HG03196 (cell line): ENCODE results near the gene SLC25A13.
"Not testable (repeated sequence)": the region's sequence is repeated elsewhere in the genome, so short reads cannot be mapped to it uniquely, and the experiment has no call there.

Source experiments
- ATAC-seq: cut with Tn5 transposase; IDR thresholded peaks from one replicate; pipeline ENCODE4 v1.9.1; 2021; ENCODE audit not compliant: unreplicated experiment

Gene SLC25A13

DNA sequence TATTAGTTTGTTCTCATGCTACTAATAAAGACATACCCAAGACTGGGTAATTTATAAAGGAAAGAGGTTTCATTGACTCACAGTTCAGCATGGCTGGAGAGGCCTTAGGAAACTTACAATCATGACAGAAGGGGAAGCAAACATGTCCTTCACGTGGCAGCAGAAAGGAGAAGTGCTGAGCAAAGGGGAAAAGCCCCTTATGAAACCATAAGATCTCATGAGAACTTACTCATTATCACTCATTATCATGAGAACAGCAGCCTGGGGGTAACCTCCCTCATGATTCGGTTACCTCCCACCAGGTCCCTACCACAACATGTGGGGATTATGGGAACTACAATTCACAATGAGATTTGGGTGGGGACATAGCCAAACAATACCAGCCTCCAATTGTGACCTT lies 4.9 kb upstream of the SLC25A13 start:
- not testable (repeated sequence) for ATAC-seq

- no peak for ATAC-seq
These were observed 1.1 kb upstream of the SLC25A13 start for GRCh38 chr7:96322847-96323461.

GRCh38 chr7:96322373-96322695 lies 436 bp upstream of the SLC25A13 start:
- ATAC-seq: no peak

GRCh38 chr7:96321031-96321657 lies 754 bp downstream of the SLC25A13 start:
- peak; percentile 49 for ATAC-seq

DNA sequence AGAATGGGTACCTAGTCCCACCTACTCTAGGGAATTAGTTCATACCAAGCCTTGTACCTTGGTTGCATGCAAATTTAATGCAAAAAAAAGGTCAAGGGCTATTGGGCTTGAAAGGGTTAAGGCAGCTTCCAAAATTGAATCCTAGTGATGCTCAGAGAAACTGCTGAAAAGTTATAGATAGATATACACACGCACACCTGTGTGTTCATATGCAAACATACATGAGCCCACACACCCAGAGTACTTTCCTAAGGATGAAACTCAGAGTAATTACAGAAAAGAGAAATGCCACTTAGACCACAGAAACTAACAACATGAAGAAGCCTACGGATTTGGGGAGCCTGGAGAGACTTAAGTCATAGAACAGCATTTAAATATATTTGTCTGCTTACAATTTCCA lies 1.5 kb downstream of the SLC25A13 start:
- ATAC-seq: peak; percentile 30

DNA sequence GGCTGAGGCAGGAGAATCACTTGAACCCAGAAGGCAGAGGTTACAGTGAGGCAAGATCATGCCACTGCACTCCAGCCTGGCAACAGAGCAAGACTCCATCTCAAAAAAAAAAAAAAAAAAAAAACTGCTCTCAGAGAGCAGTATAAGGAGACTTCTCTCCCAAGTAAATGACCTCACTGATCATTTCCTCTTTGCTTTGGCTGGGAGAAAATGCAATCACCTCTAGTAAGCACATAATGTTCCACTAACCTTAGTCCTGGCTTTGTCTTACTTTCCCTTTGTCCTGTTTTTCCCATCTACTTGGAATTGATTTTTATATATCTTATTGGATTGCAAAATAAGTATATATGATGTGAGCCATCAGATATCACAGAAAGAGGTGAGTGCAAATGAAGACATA lies 2.5 kb downstream of the SLC25A13 start:
- no peak for ATAC-seq

DNA sequence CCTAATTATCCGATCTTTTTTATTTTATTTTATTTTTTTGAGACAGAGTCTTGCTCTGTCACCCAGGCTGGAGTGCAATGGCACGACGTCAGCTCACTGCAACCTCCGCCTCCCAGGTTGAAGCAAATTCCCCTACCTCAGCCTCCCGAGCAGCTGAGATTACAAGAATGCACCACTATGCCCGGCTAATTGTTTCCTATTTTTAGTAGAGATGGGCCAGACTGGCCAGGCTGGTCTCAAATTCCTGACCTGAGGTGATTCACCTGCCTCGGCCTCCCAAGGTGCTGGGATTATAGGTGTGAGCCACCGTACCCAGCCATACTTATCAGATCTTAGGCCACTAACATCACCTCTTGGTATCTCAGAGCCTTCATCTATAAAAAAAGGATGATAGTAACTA lies 4.9 kb downstream of the SLC25A13 start:
- ATAC-seq: no peak

DNA sequence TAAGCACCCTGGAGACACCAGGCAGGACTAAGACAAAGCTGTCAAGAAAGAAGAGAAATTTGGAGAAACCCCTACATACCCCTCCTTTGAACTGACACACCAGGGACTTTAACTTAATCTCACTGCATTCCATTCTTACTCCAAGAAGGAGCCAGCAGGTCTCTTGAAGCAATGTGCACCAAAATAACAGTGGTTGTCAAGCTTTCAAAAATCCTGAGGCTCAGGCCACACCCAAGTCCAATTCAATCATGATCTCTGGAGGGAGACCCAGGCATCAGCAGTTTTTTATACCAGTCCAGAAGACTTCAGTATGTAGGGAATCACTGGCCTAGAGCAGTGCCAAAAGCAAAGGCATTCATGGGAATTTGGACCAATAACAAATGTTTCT lies 6.8 kb downstream of the SLC25A13 start:
- no peak for ATAC-seq

DNA sequence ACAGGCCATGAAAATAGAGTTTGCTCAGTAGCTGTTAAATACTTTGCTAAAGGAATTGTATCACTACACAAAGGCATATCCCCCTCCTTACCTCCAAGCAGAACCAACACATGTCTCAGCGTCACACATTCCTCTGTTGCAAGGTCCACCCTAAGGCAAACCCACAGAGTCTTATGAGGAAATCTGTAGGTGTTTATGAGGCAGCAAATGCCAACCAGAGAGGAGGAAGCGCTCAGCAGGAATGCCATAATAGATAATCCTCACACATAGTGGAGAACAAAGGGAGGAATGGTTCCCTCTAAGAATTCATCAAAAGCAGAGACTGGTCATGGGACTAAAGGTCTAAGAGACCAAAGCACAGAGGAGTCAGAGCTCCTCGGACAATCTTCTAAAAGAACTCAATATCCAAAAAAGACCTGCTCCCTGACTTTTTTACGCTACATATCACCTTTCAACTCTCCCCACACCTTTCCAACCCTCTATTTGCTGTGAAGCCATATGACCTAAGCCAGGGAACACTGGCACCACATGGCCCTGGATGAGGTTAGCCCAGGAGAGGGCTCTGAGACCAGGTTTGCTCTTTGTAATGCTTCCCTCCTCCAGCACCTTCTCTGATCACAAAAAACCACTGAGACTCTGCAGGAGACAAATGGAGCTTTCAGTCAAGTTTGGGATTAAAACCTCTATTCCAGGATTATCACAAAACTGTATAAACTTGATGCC lies 7.3 kb downstream of the SLC25A13 start:
- no peak for ATAC-seq

DNA sequence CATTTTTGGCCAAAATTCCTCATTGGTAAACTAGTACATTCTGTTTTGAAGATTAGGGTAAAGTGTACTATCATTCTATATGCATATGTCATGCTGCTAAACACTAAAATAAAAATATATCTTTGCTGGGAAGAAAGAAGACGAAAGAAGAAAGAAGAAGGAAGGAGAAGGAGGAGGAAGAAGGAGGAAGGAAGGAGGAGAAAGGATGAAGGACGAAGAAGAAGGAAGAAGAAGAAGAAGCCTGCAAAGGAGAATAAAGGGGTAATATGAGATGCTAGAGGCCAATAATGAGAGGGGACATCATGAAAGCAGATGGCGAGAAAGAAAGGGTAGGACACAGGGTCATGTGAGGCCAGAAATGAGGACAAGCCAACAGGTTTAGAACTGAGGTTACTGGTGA lies 8.0 kb downstream of the SLC25A13 start:
- ATAC-seq: no peak

GRCh38 chr7:96312502-96312901 lies 9.4 kb downstream of the SLC25A13 start:
- ATAC-seq: no peak

DNA sequence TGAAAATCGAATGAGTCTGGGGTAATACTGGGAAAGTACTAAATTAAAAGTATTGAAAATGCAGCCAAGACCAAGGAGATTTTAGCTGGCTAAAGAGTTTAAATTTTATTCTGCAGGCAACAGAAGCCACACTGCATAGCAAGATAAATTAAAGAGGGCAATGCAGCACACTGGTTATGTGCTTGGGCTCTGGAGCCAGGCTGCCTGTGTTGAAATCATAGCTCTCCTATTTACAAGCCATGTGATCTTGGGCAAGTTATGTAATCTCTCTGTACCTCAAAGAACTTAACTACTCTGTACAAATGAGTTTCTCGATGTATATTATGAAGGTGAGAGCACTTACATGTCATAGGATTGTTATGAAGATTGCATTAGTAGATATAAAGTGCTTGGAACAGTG lies 9.9 kb downstream of the SLC25A13 start:
- no peak for ATAC-seq

- ATAC-seq: no peak
These were observed 11.8 kb downstream of the SLC25A13 start for GRCh38 chr7:96310110-96310509.

DNA sequence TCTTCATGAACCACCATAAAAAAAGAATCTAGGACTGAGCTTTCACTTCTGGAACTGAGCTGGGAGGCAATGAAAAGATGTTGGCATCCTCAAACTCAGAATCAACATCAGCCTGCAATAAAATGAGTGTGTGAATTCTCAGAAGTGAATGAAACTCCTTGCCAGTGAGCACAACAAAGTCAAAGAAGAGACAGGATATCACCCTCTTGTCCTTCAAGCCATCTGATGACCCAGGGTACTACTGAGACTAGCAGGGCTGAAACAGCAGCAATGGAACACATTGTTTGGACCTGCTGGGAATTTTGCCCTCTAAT lies 13.0 kb downstream of the SLC25A13 start:
- no peak for ATAC-seq

- ATAC-seq: no peak
These were observed 13.5 kb downstream of the SLC25A13 start for GRCh38 chr7:96308253-96308949.

DNA sequence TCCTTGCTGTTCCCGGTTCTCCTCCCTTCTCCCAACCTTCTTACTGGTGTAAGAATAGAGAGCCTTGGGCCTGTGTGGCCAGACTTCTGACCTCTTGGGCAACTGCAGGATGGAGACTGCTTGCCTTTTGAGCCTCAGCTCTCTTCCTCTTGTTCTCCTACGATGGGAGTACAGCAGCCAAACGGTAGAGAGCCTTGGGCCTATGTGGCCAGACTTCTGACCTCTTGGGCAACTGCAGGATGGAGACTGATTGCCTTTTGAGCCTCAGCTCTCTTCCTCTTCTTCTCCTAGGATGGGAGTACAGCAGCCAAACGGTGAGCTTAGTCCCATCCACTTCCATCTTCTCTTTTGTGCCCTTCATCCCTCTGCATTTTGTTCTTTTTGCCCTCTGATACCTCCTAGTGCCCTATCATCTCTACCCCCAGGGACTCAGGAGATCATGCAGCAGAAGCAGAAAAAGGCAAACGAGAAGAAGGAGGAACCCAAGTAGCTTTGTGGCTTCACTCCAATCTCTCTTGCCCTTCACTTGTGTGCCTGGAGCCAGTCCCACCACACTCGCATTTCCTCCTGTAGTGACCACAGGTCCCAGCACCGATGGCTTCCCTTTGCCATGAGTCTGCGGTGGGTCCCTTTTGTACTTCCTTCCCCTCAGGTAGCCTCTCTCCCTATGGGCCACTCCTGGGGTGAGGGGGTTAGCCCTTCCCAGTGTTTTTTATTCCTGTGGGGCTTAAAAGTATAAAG lies 15.3 kb downstream of the SLC25A13 start:
- no peak for ATAC-seq

DNA sequence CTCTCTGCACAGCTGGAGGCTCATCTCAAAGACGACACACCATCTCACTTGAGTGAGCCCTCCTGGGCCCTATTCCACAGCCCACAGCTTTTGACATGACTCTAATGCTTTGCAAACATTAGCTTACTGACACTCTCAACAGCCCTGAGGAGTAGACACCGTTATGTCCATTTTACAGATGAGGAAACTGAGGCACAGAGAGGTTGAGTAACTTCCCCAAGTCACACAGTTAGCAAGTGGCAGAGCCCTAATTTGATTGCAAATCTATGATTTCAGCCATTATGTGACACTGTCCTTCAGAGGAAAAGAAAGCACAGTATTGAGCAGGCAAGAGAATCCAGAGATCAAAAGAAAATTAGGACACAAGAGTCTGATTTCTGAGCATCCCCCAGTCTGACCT lies 16.0 kb downstream of the SLC25A13 start:
- ATAC-seq: no peak

GRCh38 chr7:96304573-96304972 lies 17.3 kb downstream of the SLC25A13 start:
- no peak for ATAC-seq

- ATAC-seq: no peak
These were observed 18.0 kb downstream of the SLC25A13 start for GRCh38 chr7:96303686-96304443.

GRCh38 chr7:96303105-96303685 lies 18.7 kb downstream of the SLC25A13 start:
- ATAC-seq: no peak
